Fibroblast of peridontal ligament (primary cell): ENCODE data around the gene CNDP2.

ENCODE experiments used
- DNase-seq: peaks from one replicate; pipeline ENCODE4 v3.0.0-alpha.2; 2010; ENCODE audit errors: extremely low read depth

Gene CNDP2

DNA sequence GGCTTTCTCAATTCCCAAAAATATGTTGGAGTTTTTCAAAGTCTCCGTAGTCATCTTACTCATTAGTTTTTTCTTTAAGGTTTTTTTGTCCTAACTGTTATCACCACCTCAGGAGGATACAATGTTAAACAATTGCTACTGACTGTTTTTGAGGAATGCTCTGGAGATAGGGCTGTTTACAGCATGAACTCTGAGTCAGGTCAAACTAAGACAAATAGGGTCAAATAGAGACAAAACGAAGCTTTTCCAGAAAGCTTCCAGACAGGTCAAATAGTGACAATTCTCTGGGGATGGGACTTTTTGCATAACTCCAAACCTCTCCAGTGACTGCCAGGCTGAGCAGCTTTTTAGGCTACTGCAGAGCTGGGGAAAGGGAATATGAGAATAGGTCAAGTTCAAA lies 23.9 kb upstream of the CNDP2 start:
- DNase-seq = no peak

GRCh38 chr18:74473976-74474640 lies 22.1 kb upstream of the CNDP2 start:
- no peak for DNase-seq

DNA sequence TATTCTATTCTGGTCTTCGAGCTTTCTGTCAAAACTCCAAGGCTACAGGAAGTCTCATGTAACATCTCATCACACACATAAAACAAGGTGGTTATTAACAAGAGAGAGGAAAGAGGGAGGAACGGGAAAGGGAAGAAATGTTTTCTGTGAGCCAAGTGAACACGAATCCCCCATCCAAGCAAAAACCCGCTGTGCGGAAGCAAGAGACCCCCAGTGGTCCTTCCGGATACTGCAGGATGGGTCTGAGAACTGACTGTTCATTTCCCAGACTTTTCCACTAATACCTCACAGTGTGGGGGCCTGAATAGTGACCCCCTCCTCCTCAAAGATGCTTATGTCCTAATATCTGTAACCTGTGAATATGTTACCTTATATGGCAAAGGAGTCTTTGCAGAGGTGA lies 20.0 kb upstream of the CNDP2 start:
- no peak for DNase-seq

- DNase-seq = no peak
Measured at GRCh38 chr18:74477771-74478170, 18.4 kb upstream of the CNDP2 start.

GRCh38 chr18:74478316-74478715 lies 17.8 kb upstream of the CNDP2 start:
- DNase-seq = no peak

DNA sequence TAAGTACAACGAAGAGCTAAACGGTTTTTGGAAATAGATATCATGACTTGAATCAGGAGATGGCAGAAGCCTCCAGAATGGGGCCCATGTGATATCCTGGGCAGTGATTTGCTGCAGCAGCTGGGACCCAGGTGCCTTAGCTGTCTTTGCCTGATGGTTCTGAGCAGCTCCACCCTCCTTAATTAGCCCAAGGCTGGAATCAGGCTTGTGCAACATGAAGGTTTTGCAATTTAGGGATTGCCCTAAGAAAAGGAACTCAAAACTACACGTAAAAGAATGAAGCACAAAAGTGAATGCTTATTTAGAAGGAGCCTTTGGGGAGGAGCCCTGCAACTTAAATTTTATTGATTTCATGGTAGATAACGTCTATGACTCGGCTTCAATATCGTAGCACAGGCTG lies 17.3 kb upstream of the CNDP2 start:
- DNase-seq = no peak

- DNase-seq = no peak
Measured at GRCh38 chr18:74479486-74480148, 16.5 kb upstream of the CNDP2 start.

DNA sequence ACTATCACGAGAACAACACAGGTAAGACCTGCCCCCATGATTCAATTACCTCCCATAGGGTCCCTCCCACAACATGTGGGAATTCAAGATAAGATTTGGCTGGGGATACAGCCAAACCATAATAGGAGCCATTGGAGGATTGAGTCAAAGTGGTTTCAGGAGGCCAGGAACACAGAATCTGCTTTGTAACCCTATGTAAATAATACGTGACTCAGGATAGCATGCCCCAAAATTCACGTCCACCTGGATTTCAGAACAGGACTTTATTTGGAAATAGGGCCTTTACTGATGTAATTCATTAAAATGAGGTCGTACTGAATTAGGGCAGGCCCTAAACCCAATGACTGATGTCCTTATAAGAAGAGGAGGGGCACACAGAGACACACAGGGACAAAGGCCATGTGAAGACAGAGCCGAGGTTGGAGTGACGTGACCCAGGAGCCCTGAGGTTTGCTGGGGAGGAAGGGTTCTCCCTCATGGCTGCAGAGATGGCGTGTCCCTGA lies 16.0 kb upstream of the CNDP2 start:
- DNase-seq = no peak

GRCh38 chr18:74482697-74483096 lies 13.5 kb upstream of the CNDP2 start:
- no peak for DNase-seq

GRCh38 chr18:74486119-74486849 lies 9.9 kb upstream of the CNDP2 start:
- no peak for DNase-seq

DNA sequence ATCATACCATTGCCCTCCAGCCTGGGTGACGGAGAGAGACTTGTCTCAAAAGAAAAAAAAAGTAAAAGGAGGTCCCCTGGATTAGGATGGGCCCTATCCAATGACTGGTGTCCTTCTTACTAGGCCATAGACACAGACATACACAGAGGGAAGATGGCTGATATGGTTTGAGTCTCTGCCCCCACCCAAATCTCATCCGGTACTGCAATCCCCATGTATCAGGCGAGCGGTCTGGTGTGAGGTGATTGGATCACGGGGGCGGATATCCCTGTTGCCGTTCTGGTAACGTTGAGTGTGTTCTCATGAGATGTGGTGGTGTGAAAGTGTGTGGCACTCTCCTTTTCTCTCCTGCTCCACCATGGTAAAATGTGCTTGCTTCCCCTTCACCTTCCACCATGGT lies 7.8 kb upstream of the CNDP2 start:
- DNase-seq = no peak

DNA sequence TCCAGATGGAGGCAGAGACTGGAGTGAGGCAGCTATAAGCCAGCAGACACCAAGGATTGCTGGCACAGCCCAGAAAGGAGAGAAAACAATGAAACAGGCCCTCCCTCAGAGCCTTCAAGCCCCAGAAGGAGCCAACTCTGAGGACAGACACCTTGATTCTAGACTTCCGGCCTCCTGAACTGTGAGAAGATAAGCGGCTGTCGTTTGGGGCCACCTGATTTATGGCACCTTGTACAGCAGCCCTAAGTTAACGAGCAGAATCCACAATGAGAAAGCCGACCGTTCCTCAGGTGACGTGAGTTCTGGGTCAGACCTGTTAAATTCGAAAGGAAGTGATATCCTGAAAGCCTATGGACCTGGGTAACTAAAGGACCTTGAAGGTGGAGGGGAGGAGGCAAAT lies 7.3 kb upstream of the CNDP2 start:
- no peak for DNase-seq

DNA sequence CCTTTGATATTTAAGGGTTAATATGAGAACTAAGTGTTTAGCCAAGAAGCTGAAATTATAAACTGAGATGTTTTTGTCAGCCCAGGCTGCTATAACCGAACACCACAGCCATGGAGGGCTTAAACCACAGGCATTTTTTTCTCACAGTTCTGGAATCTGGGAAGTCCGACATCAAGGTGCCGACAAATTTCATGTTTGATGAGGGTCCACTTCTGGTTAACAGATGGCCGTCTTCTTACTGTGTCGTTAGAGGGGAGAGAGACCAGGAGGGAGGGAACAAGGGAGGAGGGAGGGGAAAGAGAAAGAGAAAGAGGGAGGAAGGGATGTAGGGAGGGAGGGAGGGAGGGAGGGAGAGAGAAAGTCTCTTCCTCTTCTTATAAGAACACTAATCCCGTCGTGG lies 6.5 kb upstream of the CNDP2 start:
- peak; percentile 44 for DNase-seq

GRCh38 chr18:74492259-74492658 lies 3.9 kb upstream of the CNDP2 start:
- DNase-seq = no peak

- DNase-seq = peak; percentile 50
Measured at GRCh38 chr18:74493689-74494088, 2.5 kb upstream of the CNDP2 start.

DNA sequence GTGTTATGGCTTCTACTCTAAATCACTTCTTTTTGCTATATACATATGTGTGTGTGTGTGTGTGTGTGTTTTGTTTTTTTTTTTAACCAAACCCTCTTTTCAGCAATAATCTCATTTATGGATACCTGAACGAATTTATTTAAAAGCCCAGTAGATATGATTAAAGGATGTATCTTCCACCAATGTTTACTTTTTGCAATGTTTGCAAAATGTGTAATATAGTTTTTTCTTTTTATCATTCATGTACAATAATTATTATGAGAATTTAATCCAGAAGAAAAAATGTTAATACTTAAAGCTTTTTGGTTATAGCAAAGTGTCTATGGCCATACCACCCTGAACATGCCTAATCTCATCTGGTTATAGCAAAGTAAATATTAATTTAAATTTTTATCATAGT lies 1.6 kb upstream of the CNDP2 start:
- DNase-seq = no peak

DNA sequence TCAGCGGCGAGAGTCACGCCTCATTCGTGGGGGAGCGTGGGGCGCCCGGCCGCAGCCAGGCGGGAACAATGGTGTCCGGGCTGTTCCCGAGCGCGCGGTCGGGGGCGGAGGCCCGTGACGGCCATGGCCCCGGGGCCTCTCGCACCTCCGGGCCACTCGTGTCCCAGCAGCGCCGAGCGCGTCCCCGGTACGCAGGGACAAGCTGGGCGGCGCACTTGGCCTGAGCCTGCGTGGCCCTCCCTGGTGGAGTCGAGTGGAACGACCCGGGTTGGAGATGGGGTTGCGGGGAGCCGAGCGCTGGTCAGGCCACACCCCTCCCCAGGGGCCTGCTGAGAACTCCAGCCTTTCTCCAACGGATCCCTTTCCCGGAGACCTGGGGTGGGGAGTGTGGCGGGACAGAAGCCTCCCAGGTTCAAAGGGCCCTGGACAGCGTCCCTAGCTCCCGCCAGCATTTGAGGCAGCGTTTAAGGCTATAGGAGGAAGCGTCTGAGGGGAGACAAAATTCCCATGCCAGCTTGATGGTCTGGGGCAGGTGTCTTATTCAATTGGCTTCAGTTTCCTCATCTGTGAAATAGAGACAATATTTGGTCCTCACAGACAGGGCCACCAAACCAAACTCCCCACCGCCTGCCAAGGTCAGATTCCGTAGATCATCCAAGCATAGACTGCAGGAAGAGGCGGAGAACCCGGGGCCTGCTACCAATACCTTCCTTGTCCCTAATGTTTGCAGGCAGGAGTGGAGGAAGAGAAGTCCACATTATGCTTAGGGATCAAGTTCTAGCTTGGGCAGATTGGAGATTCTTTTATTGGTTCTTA lies 553 bp downstream of the CNDP2 start:
- peak; percentile 38 for DNase-seq

GRCh38 chr18:74497324-74497676 lies 1.1 kb downstream of the CNDP2 start:
- no peak for DNase-seq

GRCh38 chr18:74497778-74498177 lies 1.6 kb downstream of the CNDP2 start:
- no peak for DNase-seq

DNA sequence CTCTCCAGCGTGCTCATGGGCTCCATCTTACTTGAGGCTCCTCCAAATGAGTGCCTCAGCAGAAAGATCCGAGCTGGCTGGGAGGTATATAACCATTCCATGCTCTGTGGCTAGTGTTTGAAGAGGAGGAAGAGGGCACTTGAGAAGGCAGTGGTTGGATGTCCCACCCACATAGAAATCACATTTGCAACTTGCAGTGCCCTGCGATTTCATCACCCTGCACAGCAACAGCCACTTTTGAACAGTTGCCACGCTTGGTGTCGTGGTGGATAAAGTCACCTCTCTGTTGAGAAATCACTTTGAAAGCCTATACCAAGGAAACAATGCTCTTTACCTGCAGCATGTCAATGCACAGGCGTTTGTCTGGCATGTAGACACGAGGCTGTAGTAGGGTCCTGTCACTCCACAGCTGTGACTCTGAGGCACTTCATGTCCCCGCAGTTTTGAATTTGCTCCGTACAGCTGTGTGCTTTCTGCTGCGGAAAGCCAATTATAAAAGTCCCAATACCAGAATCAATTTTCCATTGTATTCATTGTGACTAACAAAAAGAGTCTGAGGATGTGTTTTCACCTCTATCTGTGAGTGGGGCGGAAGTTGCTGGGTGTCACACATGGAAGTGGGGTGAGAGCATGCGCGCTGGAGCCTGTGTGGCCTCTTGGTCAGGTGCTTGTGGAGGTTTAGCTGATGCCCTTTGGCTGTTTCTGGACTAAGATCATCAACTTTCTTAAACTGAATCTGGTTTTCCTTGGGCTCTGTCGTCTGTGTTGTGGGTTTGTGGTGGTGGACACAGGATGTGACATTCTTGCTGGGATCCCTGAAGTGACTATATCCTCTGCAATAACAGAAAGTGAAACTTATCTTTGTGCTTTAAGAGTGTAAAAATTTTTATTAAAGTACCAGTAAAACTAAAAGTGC lies 2.8 kb downstream of the CNDP2 start:
- DNase-seq = no peak

DNA sequence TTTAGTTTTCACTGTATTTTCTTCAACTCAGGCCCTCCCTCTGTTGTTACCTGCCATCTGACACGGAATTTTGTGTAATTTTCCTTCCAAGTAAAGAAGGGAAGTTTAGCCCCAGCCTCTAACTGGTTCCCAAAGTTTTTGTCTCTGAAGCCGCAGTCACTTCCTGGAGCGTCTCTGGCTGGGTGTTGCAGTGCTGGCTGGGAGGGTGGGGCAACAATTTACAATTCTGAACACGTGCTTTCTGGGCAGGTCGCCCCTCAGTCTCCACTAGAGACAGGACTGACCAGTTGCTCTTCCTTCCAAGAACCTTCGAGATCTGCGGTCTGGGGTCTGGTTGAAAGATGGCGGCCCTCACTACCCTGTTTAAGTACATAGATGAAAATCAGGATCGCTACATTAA lies 3.5 kb downstream of the CNDP2 start:
- DNase-seq = no peak
